GM12872 (cell line): ENCODE results near the gene IPCEF1.

Experiments
- CTCF ChIP-seq: IDR thresholded peaks from 3 replicates; pipeline ENCODE4 v1.5.1; 2011; ENCODE audit warnings: low read depth, mild to moderate bottlenecking, low read length, moderate library complexity; ENCODE audit not compliant: insufficient read depth

Gene IPCEF1

GRCh38 chr6:154164397-154164796, 192.2 kb downstream of the IPCEF1 start:
- TF ChIP-seq CTCF: no peak

- TF ChIP-seq CTCF: no peak
These were observed 194.9 kb downstream of the IPCEF1 start for GRCh38 chr6:154161689-154162088.

- no peak for TF ChIP-seq CTCF
These were observed 197.5 kb downstream of the IPCEF1 start for GRCh38 chr6:154159126-154159525.

GRCh38 chr6:154157706-154158105, 198.9 kb downstream of the IPCEF1 start:
- no peak for TF ChIP-seq CTCF

GRCh38 chr6:154157082-154157481, 199.5 kb downstream of the IPCEF1 start:
- no peak for TF ChIP-seq CTCF

GRCh38 chr6:154156135-154156896, 200.3 kb downstream of the IPCEF1 start:
- peak; percentile 87 for TF ChIP-seq CTCF

GRCh38 chr6:154154389-154154967, 202.1 kb downstream of the IPCEF1 start:
- peak; percentile 56 for TF ChIP-seq CTCF
